ENCODE measurements around the gene FDXR. TPM values are rescaled to one million over a fixed set of nuclear protein-coding genes. Genes with fewer than 3 reads are reported as not detected.

Gene FDXR
- total and polyA plus RNA-seq, 2 of the 8 experiments (the other 6 are each of a cell fraction or from before 2014, with no cell fraction given) = 24.2 to 31.4 TPM

DNA sequence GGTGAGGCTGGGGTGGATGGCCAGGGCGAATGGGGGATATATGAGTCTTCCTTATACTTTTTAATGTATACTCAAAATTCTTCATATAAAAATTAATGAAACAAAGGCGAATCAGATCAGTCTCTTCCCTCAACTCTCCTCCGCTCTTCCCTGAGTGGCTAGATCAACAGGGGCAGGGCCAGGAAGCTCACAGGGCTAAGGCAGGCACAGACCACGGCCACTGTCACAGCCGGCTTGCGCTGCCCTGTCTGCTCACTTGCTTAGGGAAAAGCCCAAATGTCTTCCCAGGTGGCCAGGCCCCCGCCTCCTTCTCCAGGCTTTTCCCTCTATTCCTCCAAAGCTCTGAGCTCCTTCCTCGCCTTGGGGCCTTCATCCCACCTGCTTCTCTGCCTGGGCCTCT lies 19.1 kb downstream of the FDXR start:
- Histone ChIP-seq H3K23me2 (ENCODE audit: low read depth, low read length) (peaks cover 4% of the 10 kb centered on the region; the same call in 1 of the 2 replicates), H3K9ac (replicated peaks in 1 of 4; ENCODE audit: extremely low read depth in 1 of 4, low read depth in 3 of 4, low read length in 3 of 4) (no peak overlapping the region), H3K14ac (ENCODE audit: insufficient read length) (no peak overlapping the region), H2BK120ac (replicated peaks; ENCODE audit: low read depth, low read length) (no peak overlapping the region), H3K9me3 (ENCODE audit: insufficient read depth in 2 of 2, low read depth in 1 of 2, low read length in 1 of 2) (no peaks in the 10 kb centered on the region; a peak in 1 of 4 replicates), H2BK20ac (ENCODE audit: low read length) (no peak overlapping the region), H3K4ac (replicated peaks; ENCODE audit: insufficient read length, low read depth, low read length) (no peak overlapping the region), H3K4me3 (ENCODE audit: extremely low read depth in 1 of 4, insufficient read depth in 2 of 4, low read depth in 3 of 4, low read length in 4 of 4) (no peak overlapping the region), H3K23ac (ENCODE audit: insufficient read length) (no peak overlapping the region), H2BK15ac (ENCODE audit: low read length) (0 out of 2 replicates have a peak overlapping the region, but pooled peaks have one; percentile 92), H3K79me1 (ENCODE audit: low read depth, low read length) (no peaks in the 10 kb centered on the region), H3K4me2 (ENCODE audit: insufficient read depth in 1 of 2, low read depth in 2 of 2, low read length in 2 of 2) (no peak overlapping the region; a peak in 1 of 4 replicates), H3K4me1 (replicated peaks in 1 of 4; ENCODE audit: control insufficient read depth in 3 of 4, insufficient read depth in 4 of 4, low read length in 3 of 4) (peaks cover 0 to 7% (median 3%) of the 10 kb centered on the region in 4 experiments; a peak in 5 of 7 replicates), H3K56ac (replicated peaks; ENCODE audit: insufficient read length, low read depth, low read length) (no peak overlapping the region), H4K91ac (replicated peaks; ENCODE audit: insufficient read length, low read length) (no peak overlapping the region), H2BK12ac (ENCODE audit: low read depth, low read length) (peak overlapping the region; percentile 60; the same call in 1 of the 2 replicates), H3K27me3 (replicated peaks in 1 of 4; ENCODE audit: control insufficient read depth in 3 of 4, extremely low read depth in 1 of 4, insufficient read depth in 3 of 4, low read length in 3 of 4) (peaks cover 31 to 92% (median 79%) of the 10 kb centered on the region in 4 experiments), H2AK5ac (ENCODE audit: low read depth, low read length) (no peak overlapping the region), H3K79me2 (ENCODE audit: control insufficient read depth in 1 of 2, insufficient read depth in 2 of 2, low read length in 2 of 2) (no peaks in the 10 kb centered on the region), H4K8ac (ENCODE audit: extremely low read depth, insufficient read depth, low read length) (no peak overlapping the region), H3K18ac (ENCODE audit: extremely low read depth, low read length) (no peak overlapping the region), H2AFZ (ENCODE audit: low read length) (no peak overlapping the region), H4K20me1 (replicated peaks in 1 of 2; ENCODE audit: control insufficient read depth in 1 of 2, insufficient read depth in 2 of 2, low read length in 2 of 2) (peaks cover 5 to 9% of the 10 kb centered on the region in 2 experiments), H3K36me3 (ENCODE audit: control insufficient read depth in 2 of 4, insufficient read depth in 4 of 4, low read length in 3 of 4) (no peaks in the 10 kb centered on the region), H3K27ac (ENCODE audit: low read depth, low read length) (no peak overlapping the region), H2BK5ac (ENCODE audit: low read depth, low read length) (no peak overlapping the region), H4K5ac (ENCODE audit: insufficient read length, low read depth, low read length) (no peak overlapping the region)
- DNase-seq (ENCODE audit: low read depth in 1 of 2, low spot score in 2 of 2) (no peak), FAIRE-seq (no peak)
- WGBS, 2 experiments (ENCODE audit: extremely low coverage in 1 of 2, insufficient coverage in 1 of 2, insufficient read length in 1 of 2, insufficient replicate concordance in 2 of 2, low coverage in 1 of 2, low lambda C conversion rate in 2 of 2, missing lambda C conversion rate in 1 of 2) = 81% methylated on average over 8 of the region's 8 CpGs; no CpG with 5 or more reads in 1 of the 2 experiments
- ChIA-PET CTCF (ENCODE audit: partially characterized antibody) (interaction anchor here (2.0 to 99.6 kb wide), 4 partner anchors 10 to 116 kb away, joined by 7 to 2981 read pairs (median 1495); partner anchors contain the start of genes FDXR, GRIN2C, NAT9 and RAB37), POLR2A (ENCODE audit: partially characterized antibody) (interaction anchor here (2.0 kb wide), 1 partner anchor 8 kb away, joined by 14 read pairs; no protein-coding TSS in a partner anchor)
- TF ChIP-seq, protein P1, sequence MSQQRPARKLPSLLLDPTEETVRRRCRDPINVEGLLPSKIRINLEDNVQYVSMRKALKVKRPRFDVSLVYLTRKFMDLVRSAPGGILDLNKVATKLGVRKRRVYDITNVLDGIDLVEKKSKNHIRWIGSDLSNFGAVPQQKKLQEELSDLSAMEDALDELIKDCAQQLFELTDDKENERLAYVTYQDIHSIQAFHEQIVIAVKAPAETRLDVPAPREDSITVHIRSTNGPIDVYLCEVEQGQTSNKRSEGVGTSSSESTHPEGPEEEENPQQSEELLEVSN (IDR thresholded peaks at IDR 0.05) = no peak
- TF ChIP-seq TCF12 (IDR thresholded peaks at IDR 0.05; ENCODE audit: low read depth, low read length) = no peak
- TF ChIP-seq EZH2 (IDR thresholded peaks at IDR 0.05; ENCODE audit: low read depth, low read length, severe bottlenecking) = no peak
- TF ChIP-seq, protein P2, sequence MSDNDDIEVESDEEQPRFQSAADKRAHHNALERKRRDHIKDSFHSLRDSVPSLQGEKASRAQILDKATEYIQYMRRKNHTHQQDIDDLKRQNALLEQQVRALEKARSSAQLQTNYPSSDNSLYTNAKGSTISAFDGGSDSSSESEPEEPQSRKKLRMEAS (IDR thresholded peaks at IDR 0.05) = no peak
- no peak for TF ChIP-seq SRF (IDR thresholded peaks at IDR 0.05; ENCODE audit: low read depth, low read length)

All from H1 (cell line).